ENCODE results near the gene CREBBP.
"Not testable (repeated sequence)": the region's sequence is repeated elsewhere in the genome, so short reads cannot be mapped to it uniquely, and the experiment has no call there.

CREBBP gene

GRCh38 chr16:3714378-3714777 lies 166.1 kb downstream of the CREBBP start:
- not testable (repeated sequence) for DNase-seq (ENCODE audit: low spot score)

- no peak for DNase-seq (ENCODE audit: low spot score)
These were observed 166.8 kb downstream of the CREBBP start for GRCh38 chr16:3713587-3714242.

- DNase-seq (ENCODE audit: low spot score) = no peak
These were observed 167.6 kb downstream of the CREBBP start for GRCh38 chr16:3712861-3713372.

DNA sequence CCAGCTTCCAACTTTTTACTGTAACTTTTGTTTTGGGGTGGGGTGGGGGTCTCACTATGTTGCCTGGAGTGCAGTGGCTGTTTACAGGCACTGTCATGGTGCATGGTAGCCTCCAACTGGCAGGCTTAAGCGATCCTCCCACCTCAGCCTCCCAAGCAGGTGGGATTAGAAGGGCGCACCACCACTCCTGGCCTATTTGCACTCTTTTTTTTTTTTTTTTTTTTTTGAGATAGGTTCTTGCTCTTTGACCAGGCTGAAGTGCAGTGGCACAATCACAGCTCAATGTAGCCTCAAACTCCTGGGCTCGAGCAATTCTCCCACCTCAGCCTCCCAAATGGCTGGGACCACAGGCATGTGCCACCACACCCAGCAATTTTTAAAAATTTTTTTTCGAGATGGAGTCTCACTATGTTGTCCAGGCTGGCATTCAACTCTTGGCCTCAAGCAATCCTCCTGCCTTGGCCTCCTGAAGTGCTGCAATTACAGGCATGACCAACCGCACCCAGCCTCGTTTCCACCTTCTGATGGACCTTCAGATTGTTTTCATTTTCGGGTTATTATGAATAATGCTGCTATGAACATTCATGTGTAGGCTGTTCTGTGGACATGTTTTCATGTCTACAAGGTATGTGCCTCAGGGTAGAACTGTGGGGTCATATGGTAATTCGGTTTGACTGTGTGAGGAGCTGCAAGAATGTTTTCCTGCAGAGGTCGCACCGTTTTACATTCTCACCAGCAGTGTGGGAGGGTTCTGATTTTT lies 174.1 kb downstream of the CREBBP start:
- no peak for DNase-seq (ENCODE audit: low spot score)

GRCh38 chr16:3702082-3702481 lies 178.4 kb downstream of the CREBBP start:
- no peak for DNase-seq (ENCODE audit: low spot score)

DNA sequence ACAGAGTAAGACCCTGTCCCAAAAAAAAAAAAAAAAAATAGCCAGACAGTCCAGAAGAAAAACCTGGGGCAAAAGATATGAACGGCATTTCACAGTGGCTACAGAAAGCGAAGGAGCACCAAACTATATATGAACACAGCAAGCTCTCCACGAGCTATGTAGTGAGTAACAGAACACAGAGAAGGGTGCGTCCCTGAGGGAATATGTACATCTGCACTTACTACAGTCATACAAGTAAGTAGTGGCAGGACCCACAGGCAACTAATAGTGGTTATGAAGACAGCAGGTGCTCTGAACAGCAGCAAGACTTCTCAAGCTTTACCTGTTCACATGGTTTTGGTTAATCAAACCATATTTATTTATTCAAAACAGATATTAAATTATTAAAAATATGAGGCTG lies 179.0 kb downstream of the CREBBP start:
- DNase-seq (ENCODE audit: low spot score) = no peak

GRCh38 chr16:3698941-3699340 lies 181.6 kb downstream of the CREBBP start:
- DNase-seq (ENCODE audit: low spot score) = no peak

DNA sequence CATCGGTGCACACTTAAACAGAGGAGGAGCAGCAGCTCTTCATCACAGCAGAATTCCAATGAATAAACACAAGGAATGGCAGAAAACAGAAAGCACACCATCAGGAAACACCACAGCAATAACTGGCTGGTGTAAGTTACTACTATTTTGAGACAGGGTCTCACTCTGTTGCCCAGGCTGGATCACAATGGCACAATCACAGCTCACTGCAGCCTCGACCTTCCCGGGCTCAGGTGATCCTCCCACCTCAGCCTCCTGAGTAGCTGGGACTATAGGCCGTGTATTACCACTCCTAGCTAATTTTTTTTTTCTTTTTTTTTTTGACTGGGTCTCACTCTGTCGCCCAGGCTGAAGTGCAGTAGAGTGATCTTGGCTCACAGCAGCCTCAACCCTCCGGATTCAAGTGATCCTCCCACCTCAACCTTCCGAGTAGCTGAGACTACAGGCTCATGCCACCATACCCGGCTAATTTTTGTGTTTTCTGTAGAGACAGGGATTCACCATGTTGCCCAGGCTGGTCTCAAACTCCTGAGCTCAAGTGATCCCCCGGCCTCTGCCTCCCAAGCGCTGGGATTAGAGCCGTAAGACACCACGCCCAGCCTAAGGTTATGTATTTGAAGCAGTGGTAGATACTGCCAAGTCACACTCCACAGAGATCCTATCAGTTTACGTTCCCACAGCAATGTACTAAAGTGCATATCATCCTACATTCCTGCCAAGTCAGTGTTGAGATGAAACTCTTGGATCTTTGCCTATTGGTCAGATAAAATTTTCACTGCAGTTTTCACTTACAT lies 183.9 kb downstream of the CREBBP start:
- DNase-seq (ENCODE audit: low spot score) = no peak

DNA sequence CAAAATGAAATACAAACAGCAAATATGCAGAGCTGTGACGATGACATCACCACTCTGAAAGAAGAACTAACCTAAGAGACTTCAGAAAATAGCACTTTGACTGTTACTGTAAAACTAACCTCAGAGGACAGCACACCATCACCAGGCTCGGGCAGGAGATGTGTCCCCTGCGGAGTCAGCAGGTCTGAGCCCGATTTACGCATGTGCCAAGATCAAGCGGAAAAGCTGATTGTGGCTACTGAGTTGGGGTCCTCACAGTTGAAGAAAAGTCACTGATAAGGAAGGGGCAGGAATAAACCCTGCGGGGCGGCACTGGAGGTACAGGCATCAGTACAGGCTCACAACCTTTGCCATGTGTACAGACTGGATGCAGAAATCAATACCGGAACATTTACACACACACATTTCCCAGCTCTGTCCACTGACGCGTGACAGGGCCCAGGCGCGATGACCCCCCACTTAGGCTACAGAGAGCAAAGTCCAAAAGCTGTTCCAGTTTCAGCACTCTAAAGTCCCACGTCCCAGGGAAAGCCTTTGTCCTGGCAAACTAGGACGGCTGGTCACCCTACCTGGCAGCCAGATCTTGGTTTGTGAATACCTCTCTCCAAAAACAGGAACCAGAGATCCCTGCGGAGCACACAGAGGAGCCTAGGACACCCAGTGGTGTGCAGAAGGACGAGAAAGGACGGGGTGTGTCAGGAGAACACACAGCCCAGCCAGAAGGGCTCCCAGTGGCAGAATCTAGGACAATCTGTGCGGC lies 184.7 kb downstream of the CREBBP start:
- no peak for DNase-seq (ENCODE audit: low spot score)

DNA sequence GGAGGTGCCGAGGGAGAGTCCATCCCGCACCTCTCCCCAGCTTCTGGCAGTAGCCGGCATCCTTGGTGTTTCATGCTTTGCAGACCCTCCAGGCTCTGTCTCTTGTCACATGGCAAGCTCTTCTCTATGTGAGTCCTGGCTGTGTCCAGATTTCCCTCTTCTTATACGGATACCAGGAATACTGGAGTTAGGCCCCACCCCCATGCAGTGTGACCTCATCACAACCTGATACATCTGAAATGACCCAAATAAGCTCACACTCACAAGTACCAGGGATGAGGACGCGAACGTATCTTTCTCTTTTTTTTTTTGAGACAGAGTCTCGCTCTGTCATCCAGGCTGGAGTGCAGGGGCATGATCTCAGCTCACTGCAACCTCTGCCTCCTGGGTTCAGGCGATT lies 186.5 kb downstream of the CREBBP start:
- no peak for DNase-seq (ENCODE audit: low spot score)

DNA sequence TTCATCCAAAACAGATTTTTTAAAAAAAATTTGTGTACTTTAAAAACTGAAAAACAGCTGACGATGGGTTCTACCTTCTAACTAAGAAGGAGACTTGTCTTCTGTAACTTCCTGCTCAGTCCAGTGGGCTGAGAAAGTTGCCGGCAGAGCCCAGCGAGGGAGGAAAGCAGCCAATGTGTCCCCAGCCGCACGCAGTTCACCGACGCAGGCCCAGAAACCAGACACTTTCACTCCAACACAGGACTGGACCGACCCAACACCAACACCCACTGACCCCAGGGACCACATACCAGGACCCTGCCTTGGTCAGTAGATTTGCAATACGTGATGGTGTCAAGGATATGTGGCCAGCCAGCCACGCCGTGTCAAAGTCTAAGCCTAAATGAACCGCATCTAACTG lies 188.8 kb downstream of the CREBBP start:
- no peak for DNase-seq (ENCODE audit: low spot score)

- DNase-seq (ENCODE audit: low spot score) = no peak
These were observed 189.4 kb downstream of the CREBBP start for GRCh38 chr16:3690980-3691720.

DNA sequence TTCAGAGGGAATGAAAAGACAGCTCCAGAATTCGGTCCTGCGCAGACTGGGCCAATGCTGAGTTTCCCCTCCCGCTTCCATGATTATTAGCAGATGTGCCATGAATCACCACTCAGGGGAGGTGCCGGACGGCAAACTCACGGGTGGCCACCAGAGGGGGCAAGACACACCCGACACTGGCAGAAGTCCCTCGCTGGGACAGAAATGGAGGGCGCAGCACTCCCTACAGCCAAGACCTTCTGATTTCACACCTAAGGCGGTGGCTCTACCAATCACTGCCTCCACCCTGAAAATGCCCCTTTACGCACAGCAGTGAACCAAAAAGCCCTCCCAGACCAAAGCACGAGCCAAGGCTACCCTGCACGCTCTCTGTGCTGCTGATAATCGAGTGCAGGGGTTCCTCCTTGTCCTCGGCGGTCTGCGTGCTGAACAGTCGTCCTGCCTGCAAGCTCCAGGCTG lies 190.0 kb downstream of the CREBBP start:
- DNase-seq (ENCODE audit: low spot score) = peak; percentile 89

- DNase-seq (ENCODE audit: low spot score) = no peak
These were observed 190.8 kb downstream of the CREBBP start for GRCh38 chr16:3689731-3690130.

DNA sequence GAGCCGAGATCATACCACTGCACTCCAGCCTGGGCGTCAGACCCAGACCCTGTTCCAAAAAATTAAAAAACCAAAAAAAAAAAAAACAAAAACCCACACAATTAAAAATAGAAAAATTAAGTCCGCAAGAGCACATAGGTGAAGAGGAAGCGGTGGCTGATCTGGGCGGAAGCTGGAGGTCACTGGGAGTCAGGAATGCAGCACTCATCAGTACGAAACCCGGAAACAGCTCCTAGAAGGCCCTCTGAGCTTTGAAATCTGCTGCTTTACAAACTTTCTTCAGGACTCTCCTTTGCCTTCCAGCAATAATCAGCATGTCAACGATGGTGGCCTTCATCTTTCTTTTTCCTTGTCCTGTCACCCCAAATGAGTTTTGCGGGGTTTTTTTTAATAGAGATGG lies 192.7 kb downstream of the CREBBP start:
- DNase-seq (ENCODE audit: low spot score) = no peak

DNA sequence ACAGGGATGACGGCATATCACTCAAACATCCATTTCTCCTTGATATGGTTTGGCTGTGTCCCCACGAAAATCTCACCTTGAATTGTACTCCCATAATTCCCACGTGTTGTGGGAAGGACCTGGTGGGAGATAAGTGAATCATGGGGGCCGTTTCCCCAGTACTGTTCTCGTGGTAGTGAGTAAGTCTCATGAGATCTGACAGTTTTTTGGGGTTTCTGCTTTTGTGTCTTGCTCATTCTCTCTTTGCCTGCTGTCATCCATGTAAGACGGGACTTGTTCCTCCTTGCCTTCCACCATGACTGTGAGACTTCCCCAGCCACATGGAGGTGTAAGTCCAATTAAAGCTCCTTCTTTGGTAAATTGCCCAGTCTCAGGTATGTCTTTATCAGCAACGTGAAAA lies 193.5 kb downstream of the CREBBP start:
- no peak for DNase-seq (ENCODE audit: low spot score)

GRCh38 chr16:3681206-3681605 lies 199.3 kb downstream of the CREBBP start:
- no peak for DNase-seq (ENCODE audit: low spot score)

GRCh38 chr16:3677994-3678393 lies 202.5 kb downstream of the CREBBP start:
- DNase-seq (ENCODE audit: low spot score) = no peak

DNA sequence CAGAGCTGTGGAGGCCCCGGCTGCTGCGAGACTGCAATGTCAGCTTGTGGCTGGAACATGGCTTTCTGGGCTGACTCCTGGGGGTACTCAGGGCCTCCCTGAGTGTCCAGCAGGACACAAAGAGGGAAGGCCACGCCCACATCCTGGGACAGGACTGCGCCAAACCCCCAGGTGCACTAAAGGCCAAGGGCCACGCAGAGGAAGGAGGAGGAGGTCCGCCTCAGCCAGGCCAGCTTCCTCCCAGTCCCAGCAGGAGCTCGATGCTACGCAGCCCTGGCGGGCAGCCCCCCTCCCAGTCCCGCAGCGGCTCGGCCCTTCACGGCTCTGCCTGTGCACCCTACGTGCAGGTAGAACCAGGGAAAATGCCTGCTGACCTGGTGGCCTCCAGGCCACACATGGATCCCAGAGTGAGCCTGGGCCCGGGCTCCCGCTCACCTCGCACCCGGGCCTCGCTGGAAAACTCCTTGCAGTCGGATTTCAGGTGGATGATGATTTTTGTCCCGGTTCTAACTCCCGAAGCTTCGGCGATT lies 204.8 kb downstream of the CREBBP start:
- no peak for DNase-seq (ENCODE audit: low spot score)
